Uterus (tissue), 2 donors: ENCODE measurements around the gene METTL26.

Source experiments
- POLR2A ChIP-seq, 2 donors: fragments of 450-650 bp; IDR thresholded peaks; one replicate each; pipeline ENCODE4 v1.6.1; 2016; ENCODE audit warnings: antibody characterized with exemption in 2 of 2, mild to moderate bottlenecking in 1 of 2, moderate library complexity in 1 of 2
- TF ChIP-seq, protein P1 (sequence below), 4 experiments: fragments of 200-600 bp in 2 of 4; fragments of 450-650 bp in 2 of 4; sonication (generic) in 2 of 4; IDR thresholded peaks; one replicate each; pipeline ENCODE4 v1.5.1; 2016 to 2019; ENCODE audit warnings: antibody characterized with exemption in 4 of 4, mild to moderate bottlenecking in 2 of 4, moderate library complexity in 1 of 4

DNA sequence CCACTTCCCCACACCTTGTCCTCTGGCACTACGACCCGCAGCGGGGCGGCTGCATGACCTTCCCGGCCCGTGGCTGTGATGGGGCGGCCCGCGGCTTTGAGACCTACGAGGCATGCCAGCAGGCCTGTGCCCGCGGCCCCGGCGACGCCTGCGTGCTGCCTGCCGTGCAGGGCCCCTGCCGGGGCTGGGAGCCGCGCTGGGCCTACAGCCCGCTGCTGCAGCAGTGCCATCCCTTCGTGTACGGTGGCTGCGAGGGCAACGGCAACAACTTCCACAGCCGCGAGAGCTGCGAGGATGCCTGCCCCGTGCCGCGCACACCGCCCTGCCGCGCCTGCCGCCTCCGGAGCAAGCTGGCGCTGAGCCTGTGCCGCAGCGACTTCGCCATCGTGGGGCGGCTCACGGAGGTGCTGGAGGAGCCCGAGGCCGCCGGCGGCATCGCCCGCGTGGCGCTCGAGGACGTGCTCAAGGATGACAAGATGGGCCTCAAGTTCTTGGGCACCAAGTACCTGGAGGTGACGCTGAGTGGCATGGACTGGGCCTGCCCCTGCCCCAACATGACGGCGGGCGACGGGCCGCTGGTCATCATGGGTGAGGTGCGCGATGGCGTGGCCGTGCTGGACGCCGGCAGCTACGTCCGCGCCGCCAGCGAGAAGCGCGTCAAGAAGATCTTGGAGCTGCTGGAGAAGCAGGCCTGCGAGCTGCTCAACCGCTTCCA, 2.6 kb downstream of the METTL26 start:
- TF ChIP-seq, protein P1, sequence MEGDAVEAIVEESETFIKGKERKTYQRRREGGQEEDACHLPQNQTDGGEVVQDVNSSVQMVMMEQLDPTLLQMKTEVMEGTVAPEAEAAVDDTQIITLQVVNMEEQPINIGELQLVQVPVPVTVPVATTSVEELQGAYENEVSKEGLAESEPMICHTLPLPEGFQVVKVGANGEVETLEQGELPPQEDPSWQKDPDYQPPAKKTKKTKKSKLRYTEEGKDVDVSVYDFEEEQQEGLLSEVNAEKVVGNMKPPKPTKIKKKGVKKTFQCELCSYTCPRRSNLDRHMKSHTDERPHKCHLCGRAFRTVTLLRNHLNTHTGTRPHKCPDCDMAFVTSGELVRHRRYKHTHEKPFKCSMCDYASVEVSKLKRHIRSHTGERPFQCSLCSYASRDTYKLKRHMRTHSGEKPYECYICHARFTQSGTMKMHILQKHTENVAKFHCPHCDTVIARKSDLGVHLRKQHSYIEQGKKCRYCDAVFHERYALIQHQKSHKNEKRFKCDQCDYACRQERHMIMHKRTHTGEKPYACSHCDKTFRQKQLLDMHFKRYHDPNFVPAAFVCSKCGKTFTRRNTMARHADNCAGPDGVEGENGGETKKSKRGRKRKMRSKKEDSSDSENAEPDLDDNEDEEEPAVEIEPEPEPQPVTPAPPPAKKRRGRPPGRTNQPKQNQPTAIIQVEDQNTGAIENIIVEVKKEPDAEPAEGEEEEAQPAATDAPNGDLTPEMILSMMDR (IDR thresholded peaks at IDR 0.05) = no peak
- no peak for TF ChIP-seq POLR2A (IDR thresholded peaks at IDR 0.05)
